GM21825 (cell line): Measurements from ENCODE around the gene USP36.
"Not testable (repeated sequence)": the region's sequence is repeated elsewhere in the genome, so short reads cannot be mapped to it uniquely, and the experiment has no call there.

Experiments used
- ATAC-seq: cut with Tn5 transposase; IDR thresholded peaks from one replicate; pipeline ENCODE4 v1.9.1; 2021; ENCODE audit warnings: mild to moderate bottlenecking, moderate library complexity; ENCODE audit not compliant: unreplicated experiment

Gene USP36

GRCh38 chr17:78872486-78872885, 31.9 kb upstream of the USP36 start:
- no peak for ATAC-seq

GRCh38 chr17:78870621-78871020, 30.0 kb upstream of the USP36 start:
- ATAC-seq, result no peak

- ATAC-seq, result no peak
These were observed 27.8 kb upstream of the USP36 start for GRCh38 chr17:78868391-78868790.

- ATAC-seq, result not testable (repeated sequence)
These were observed 26.4 kb upstream of the USP36 start for GRCh38 chr17:78867046-78867445.

- no peak for ATAC-seq
These were observed 25.2 kb upstream of the USP36 start for GRCh38 chr17:78865682-78866390.

GRCh38 chr17:78864117-78864516, 23.5 kb upstream of the USP36 start:
- ATAC-seq, result no peak

- ATAC-seq, result no peak
These were observed 21.7 kb upstream of the USP36 start for GRCh38 chr17:78862073-78863023.

GRCh38 chr17:78861229-78861628, 20.6 kb upstream of the USP36 start:
- ATAC-seq, result no peak

- no peak for ATAC-seq
These were observed 18.4 kb upstream of the USP36 start for GRCh38 chr17:78859051-78859450.

GRCh38 chr17:78857266-78857665, 16.7 kb upstream of the USP36 start:
- ATAC-seq, result no peak

- ATAC-seq, result no peak
These were observed 15.0 kb upstream of the USP36 start for GRCh38 chr17:78855561-78856165.

- no peak for ATAC-seq
These were observed 13.9 kb upstream of the USP36 start for GRCh38 chr17:78854508-78854907.

- ATAC-seq, result no peak
These were observed 13.3 kb upstream of the USP36 start for GRCh38 chr17:78853926-78854394.

- ATAC-seq, result no peak
These were observed 12.1 kb upstream of the USP36 start for GRCh38 chr17:78852709-78853121.

- no peak for ATAC-seq
These were observed 8.4 kb upstream of the USP36 start for GRCh38 chr17:78849026-78849425.

GRCh38 chr17:78847052-78847451, 6.4 kb upstream of the USP36 start:
- no peak for ATAC-seq

GRCh38 chr17:78844301-78845005, 3.8 kb upstream of the USP36 start:
- no peak for ATAC-seq

- no peak for ATAC-seq
These were observed 2.4 kb upstream of the USP36 start for GRCh38 chr17:78842881-78843565.

- peak; percentile 22 for ATAC-seq
These were observed 159 bp downstream of the USP36 start for GRCh38 chr17:78840530-78840779.

GRCh38 chr17:78839762-78840529, 668 bp downstream of the USP36 start:
- peak; percentile 5 for ATAC-seq
